MG63 (cell line): ENCODE results near the gene ASB16. TPM values are rescaled to one million over a fixed set of nuclear protein-coding genes. Genes with fewer than 3 reads are reported as not detected.
A peak's percentile ranks its signal among the peaks of the same experiment; 100 is the strongest.
"Not testable (repeated sequence)": the region's sequence is repeated elsewhere in the genome, so short reads cannot be mapped to it uniquely, and the experiment has no call there.

ENCODE experiments used
- DNase-seq: peaks from one replicate; pipeline ENCODE4 v3.0.0-alpha.2; 2020
- H3K27me3 ChIP-seq: fragments of 250-450 bp; sonication (Bioruptor Pico); 2 replicates; pipeline ENCODE4 v1.5.1; 2020; ENCODE audit warnings: mild to moderate bottlenecking, moderate library complexity
- H3K36me3 ChIP-seq: fragments of 250-450 bp; sonication (Bioruptor Pico); 2 replicates; pipeline ENCODE4 v1.5.1; 2020; ENCODE audit warnings: mild to moderate bottlenecking, moderate library complexity
- H3K4me3 ChIP-seq: fragments of 250-450 bp; sonication (Bioruptor Pico); 2 replicates; pipeline ENCODE4 v1.5.1; 2020; ENCODE audit warnings: mild to moderate bottlenecking, moderate library complexity
- H3K9me3 ChIP-seq: fragments of 250-450 bp; sonication (Bioruptor Pico); 2 replicates; pipeline ENCODE4 v1.5.1; 2020; ENCODE audit warnings: mild to moderate bottlenecking, moderate library complexity
- total RNA-seq: library from RNA; depleted of rRNA; stranded (reverse); fragments of >200 nt; shearing (Covaris generic); gene quantifications from 2 replicates; pipeline ENCODE4 v1.2.3, GENCODE V29; 2014; ENCODE audit warnings: low replicate concordance; rRNA removed

ASB16 gene, protein sequence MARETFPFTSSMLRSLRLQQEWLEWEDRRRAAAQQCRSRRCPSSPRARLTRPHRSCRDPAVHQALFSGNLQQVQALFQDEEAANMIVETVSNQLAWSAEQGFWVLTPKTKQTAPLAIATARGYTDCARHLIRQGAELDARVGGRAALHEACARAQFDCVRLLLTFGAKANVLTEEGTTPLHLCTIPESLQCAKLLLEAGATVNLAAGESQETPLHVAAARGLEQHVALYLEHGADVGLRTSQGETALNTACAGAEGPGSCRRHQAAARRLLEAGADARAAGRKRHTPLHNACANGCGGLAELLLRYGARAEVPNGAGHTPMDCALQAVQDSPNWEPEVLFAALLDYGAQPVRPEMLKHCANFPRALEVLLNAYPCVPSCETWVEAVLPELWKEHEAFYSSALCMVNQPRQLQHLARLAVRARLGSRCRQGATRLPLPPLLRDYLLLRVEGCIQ
- total RNA-seq = not detected in 2 replicates

DNA sequence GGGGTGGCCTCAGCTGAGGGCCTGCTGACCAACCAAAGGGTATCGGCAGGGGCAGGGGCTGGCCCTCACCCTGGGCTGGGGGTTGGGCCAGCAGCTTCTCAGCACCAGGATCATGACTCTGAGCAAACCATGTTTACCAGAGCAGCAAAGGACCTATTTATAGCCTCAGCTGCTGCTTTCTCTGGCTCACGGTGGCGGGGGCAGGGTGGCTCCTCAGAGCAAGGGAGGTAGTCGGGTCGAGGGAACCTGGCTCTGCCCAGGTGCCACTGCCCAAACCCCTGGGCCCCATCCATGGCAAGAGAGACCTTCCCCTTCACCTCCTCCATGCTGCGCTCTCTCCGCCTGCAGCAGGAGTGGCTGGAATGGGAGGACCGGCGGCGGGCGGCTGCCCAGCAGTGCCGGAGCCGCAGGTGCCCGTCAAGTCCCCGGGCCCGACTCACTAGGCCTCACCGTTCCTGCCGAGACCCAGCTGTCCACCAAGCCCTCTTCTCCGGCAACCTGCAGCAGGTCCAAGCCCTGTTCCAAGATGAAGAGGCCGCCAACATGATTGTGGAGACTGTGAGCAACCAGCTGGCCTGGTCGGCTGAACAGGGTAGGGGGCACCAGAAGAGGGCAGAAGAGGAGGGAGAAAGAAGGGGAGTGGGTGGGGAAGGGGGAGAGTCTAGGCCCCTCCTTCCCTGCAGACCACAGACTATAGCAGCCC is at the start of gene ASB16:
Gene ASB16 (plus strand): TSS at position 206 of the 703 bp plus-strand sequence. CDS start 86 bp downstream, at position 292.
- Histone ChIP-seq H3K9me3 (no peaks in the 10 kb centered on the region), H3K27me3 (no peaks in the 10 kb centered on the region), H3K36me3 (peaks cover 6% of the 10 kb centered on the region; the same call in 1 of the 2 replicates), H3K4me3 (no peak within 1 kb of the TSS)
- DNase-seq = no peak

DNA sequence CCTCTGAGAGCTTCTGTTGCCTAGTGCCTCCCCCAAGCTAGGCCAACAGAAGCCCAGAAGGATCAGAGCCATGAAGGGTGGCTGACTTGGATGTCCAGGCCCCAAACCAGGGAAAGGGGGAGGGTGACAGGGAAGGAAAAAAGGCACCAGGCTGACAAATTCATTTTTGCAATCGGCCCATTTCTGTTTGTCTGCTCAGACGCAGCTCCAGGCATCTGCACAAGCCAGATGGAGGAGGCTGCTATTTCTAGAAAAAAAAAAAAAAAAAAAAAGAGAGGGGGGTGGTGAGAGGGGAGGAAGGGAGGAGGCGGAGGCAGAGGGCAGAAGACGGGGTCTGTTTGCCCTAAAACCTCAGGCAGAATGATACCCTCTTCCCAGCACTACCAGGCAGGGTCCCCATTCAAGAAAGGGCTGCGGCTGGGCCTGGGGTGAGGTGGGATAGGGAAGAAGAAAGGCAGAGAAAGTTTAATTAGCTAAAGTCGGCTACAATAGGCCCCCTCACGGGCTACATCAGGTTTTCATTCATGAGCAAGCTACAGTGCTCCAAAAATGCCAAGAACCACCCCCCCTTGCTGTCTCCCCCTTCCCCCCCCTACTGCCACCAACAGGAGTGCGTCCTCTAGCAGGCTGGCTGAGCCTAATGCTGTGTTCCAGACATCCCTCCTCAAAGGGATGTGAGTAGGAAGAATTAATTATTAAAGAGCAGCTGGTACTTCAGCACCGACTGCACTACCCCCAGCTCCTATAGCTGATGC is 49.5 kb upstream of the ASB16 start:
- H3K4me3 ChIP-seq = no peak overlapping the region
- no peak for DNase-seq

DNA sequence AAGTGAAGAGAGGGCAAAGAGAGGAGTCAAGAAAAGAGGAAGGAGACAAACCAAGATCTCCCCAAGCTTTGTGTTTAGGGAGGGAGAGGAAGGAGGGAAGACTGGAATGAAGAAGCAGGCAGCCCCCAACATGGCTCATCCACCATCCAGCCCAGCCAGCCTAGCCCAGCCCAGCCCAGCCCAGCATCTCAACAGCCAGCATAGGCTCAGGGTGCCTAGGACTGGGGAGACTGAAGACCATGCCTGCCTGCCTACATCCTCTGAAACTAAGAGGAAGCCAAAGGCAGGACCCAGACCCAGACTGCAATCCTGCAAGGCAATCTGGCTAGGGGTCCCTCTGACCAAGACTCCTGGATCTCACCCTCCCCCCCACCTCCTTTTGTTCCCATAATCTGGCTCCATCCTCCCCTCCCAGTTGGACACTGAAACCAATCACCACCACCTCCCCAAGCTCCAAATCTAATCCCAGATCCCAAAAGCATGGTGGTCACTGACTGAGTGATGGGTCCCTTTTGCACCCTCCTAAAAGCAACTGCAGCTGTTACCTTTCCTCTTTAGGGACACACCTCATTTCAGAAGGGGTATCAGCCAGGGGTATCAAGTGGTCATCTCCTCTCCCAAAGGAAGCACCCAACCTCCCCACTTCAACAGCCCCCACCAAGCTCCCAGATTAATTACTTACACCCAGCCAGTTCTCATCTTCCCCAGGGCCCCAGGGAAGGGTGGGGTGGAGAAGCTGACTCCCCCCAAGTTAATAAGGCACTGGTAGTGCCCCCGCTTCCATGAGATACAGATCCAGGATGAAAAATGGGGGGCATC is 48.3 kb upstream of the ASB16 start:
- peak overlapping the region; percentile 61 for H3K4me3 ChIP-seq
- DNase-seq = no peak
- no peaks in the 10 kb centered on the region for H3K9me3 ChIP-seq
- no peaks in the 10 kb centered on the region for H3K27me3 ChIP-seq
- no peaks in the 10 kb centered on the region for H3K36me3 ChIP-seq

More for the DNA sequence above, 49.5 kb upstream of the ASB16 start:
- Histone ChIP-seq H3K9me3 (no peaks in the 10 kb centered on the region), H3K27me3 (no peaks in the 10 kb centered on the region), H3K36me3 (no peaks in the 10 kb centered on the region; the same call in 1 of the 2 replicates)

DNA sequence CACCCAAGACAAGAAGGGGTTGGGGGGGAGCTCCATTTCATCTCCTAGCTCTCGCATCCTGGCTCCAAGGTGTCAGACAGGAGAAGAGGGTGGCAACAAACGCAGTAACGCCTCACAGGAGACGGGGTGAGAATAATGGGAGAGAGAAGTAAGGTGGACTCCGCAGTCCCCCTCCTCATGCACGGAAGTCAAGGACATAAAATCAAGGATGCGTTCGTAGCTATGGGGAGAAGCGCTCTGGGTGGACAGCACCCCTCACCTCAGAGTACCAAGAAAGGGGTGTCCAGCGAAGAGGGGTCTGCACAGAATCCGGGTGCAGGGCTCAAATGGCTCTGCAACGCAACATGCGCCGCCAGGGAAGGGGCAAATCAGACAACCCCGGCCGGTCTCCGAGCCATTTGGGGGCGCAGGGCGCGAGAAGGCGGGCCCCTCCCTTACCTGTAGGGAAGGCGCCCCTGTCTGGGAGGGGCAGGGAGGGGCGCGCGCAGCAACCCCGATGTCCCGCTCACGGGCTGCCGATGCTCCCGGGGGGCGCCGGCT is 47.6 kb upstream of the ASB16 start:
- Histone ChIP-seq H3K9me3 (no peaks in the 10 kb centered on the region), H3K36me3 (no peaks in the 10 kb centered on the region), H3K4me3 (peak overlapping the region; percentile 61), H3K27me3 (no peaks in the 10 kb centered on the region)
- no peak for DNase-seq

DNA sequence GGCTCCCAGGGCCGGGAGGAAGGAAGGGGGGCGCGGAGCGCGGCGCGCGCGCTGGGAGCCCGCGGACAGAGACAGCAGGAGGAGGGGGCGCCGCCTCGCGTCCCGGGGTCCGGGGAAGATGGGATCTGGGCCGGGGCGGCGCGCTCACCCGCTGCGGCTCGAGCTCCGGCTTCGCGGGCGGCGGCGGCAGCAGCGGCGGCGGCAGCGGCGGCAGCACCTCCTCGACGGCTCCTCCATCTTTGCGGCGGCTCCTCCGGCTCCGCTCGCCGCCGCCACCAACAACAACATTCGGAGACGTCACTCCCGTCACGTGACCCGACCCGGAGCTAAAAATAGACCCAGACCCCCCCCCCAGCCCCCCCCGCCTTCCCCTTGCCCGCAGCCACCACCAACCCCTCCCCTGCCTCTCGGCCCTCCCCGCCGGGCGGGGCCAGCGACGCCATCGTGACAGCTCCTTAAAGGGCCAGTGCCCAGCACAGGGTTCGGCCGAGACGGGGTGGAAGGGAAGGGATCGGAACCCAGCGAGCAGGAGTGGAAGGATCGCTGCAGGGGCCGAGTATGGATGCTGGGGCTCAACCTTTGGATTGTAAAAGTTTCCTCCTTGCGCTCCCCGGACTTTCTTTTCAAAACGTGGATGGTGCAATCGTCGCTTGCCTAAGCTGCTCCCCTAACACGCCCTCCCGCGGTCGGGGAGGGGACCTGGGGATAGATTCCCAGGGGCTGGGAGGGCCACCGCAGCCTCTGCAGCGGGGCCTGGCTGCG is 47.0 kb upstream of the ASB16 start, which contains the start of gene HDAC5:
Gene HDAC5 (minus strand): TSS at position 286 of the 762 bp plus-strand sequence. CDS start 6,126 bp downstream, outside the sequence.
- DNase-seq = peak; percentile 96
- Histone ChIP-seq H3K27me3 (no peaks in the 10 kb centered on the region), H3K36me3 (no peaks in the 10 kb centered on the region), H3K9me3 (no peaks in the 10 kb centered on the region), H3K4me3 (peak within 1 kb of the TSS; percentile 61)

DNA sequence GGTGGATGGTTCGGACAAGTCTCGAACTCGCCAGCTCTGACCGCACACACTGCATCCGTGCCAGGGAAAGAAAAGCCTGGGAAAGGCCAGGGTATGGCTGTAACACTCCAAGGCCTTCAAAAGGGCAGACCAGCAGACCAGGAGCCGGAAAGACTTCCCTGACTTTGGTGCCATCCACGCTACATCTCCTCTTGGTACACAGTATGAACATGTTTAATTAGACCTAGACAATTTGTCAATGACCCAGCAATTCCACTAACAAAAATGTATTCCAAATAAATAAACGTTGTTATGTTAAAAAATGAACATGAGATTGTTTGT is 46.4 kb upstream of the ASB16 start:
- Histone ChIP-seq H3K36me3 (no peaks in the 10 kb centered on the region), H3K27me3 (no peaks in the 10 kb centered on the region), H3K9me3 (no peaks in the 10 kb centered on the region), H3K4me3 (peak overlapping the region; percentile 61)
- DNase-seq = no peak

DNA sequence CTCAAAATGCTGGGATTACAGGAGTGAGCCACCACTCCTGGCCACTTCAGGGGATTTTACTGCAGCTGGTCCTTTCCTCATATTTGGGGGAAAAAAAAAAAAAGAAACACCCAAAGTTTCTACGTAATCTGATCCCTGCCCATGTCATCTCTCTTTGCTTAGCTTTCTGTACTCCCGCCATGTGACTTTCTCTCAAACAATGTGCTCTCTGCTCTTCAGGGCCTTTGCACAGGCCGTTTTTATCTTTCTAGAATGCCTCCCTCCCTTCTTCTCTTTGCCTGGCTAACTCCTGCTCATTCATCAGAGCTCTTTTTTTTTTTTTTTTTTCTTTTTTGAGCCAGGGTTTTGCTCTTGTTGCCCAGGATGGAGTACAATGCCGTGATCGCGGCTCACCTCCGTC is 42.1 kb upstream of the ASB16 start:
- Histone ChIP-seq H3K4me3 (no peak overlapping the region), H3K9me3 (no peaks in the 10 kb centered on the region), H3K36me3 (no peaks in the 10 kb centered on the region), H3K27me3 (no peaks in the 10 kb centered on the region)
- no peak for DNase-seq

DNA sequence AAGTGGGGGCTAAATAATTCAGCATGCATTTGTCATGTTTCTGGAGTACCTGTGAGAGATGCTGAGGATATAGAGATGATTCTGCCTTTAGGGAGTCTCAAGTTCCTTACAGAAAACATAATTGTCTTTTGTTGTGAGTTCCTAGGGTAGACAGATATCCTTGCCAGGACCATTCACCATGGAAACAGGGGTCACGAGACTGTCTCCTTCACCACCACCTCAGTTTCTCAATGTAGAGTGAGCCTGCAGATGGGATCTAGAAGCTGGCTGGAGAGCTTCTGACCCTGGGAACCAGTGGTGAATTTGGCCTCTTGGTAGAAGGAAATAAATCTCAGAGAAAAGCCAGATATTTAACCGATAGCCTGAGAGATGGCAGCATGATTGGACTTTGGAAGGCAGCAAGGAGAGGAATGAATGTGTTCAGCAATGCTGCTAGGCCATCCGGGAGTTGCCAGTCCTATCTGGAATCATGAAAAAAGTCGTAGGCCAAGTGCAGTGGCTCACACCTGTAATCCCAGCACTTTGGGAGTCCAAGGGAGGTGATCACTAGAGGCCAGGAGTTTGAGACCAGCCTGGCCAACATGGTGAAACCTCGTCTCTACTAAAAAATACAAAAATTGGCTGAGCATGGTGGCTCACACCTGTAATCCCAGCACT is 39.7 kb upstream of the ASB16 start:
- no peaks in the 10 kb centered on the region for H3K9me3 ChIP-seq
- no peaks in the 10 kb centered on the region for H3K27me3 ChIP-seq
- no peak for DNase-seq
- H3K36me3 ChIP-seq = no peaks in the 10 kb centered on the region
- no peak overlapping the region for H3K4me3 ChIP-seq

DNA sequence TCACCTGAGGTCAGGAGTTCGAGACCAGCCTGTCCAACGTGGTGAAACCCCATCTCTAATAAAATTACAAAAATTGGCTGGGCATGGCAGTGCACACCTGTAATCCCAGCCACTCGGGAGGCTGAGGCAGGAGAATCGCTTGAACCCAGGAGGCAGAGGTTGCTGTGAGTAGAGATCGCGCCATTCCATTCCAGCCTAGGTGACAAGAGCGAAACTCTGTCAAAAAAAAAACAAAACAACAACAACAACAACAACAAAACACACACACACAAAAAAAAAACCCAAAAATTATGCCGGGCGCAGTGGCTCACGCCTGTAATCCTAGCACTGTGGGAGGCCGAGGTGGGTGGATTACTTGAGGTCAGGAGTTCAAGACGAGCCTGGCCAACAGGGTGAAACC is 39.1 kb upstream of the ASB16 start:
- not testable (repeated sequence) for H3K36me3 ChIP-seq, DNase-seq, H3K4me3 ChIP-seq, H3K9me3 ChIP-seq, H3K27me3 ChIP-seq

DNA sequence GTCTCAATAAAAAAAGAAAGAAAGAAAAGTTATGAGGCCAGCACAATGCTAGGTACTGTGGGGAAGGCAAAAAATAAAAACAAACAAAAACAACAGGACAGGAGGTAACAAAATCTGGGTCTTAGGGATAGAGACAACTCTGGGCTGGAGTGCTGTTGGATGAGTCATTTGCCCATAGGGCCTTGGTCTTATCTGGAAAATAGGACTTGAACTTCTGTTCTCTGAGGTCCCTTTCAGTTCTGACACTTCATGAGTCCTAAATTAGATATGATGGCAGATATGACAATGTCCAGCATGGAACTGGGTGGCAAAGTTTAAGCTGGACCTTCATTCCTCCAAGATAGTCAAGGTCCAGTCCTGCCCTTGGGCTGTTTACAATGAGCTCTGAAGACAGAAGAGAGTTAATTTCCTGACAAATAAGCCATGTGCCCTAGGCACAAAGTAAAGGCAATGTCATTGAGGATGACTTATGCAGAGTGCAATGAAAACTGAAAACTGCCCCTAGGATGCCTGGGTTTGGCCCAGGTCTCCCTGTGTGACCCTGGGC is 38.2 kb upstream of the ASB16 start:
- no peaks in the 10 kb centered on the region for H3K9me3 ChIP-seq
- no peak for DNase-seq

DNA sequence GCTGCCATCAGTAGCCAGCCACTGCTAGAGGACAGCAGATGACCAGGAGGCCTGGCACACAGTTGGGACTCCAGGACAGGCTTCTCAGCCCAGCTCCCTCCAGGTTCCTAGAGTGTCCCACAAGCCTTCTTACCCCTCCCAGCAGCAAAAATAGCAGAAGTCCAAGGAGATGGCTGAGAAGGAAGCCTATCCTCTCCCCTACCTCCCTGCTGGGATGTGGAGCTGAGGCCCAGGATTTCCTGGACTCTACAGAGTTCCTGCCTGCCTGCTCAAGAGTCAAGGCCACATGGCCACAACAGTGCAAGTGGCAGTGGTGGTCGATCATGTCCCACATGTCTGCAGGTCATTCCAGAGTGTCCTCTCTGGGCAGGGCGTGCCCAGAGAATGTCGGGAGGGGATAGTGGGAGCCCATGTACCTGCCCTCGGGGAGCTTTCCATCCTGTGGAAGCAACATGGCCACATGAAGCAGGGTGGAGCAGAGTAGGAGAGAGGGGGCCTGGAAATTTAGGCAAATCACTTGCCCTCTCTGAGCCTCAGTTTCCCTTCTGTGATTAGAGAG is 36.5 kb upstream of the ASB16 start:
- H3K27me3 ChIP-seq = no peaks in the 10 kb centered on the region
- no peak overlapping the region for H3K4me3 ChIP-seq
- H3K36me3 ChIP-seq = no peaks in the 10 kb centered on the region
- no peak for DNase-seq
- H3K9me3 ChIP-seq = no peaks in the 10 kb centered on the region

More for the DNA sequence above, 38.2 kb upstream of the ASB16 start:
- H3K36me3 ChIP-seq = no peaks in the 10 kb centered on the region
- H3K27me3 ChIP-seq = no peaks in the 10 kb centered on the region
- no peak overlapping the region for H3K4me3 ChIP-seq

DNA sequence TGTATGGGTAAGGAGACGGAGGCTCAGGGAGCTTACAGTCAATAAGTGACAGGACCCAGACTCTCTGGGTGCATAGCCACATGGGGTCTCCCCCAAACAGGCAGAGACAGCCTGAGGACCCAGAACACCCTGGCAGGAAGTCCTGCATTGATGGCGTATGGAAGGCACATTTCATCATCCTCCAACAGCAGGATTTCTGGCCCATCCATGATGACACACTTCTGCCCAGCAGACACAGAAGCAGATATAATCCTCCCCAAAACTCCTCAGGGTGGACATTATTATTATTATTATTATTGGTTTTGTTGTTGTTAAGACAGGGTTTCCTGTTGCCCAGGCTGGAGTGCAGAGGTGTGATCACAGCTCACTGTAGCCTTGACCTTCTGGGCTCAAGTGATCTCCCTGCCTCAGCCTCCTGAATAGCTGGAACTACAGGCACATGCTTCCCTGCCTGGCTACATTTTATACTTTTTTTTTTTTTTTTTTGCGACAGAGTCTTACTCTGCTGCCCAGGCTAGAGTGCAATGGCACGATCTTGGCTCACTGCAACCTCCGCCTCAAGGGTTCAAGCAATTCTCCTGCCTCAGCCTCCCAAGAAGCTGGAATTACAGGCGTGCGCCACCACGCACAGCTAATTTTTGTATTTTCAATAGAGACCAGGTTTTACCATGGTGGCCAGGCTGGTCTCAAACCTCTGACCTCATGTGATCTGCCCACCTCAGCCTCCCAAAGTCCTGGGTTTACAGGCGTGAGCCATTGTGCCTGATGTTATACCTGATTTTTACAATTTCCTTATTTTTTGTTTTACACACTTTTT is 35.5 kb upstream of the ASB16 start:
- DNase-seq = no peak
- H3K4me3 ChIP-seq = no peak overlapping the region
- H3K9me3 ChIP-seq = no peaks in the 10 kb centered on the region
- no peaks in the 10 kb centered on the region for H3K27me3 ChIP-seq
- H3K36me3 ChIP-seq = no peaks in the 10 kb centered on the region

DNA sequence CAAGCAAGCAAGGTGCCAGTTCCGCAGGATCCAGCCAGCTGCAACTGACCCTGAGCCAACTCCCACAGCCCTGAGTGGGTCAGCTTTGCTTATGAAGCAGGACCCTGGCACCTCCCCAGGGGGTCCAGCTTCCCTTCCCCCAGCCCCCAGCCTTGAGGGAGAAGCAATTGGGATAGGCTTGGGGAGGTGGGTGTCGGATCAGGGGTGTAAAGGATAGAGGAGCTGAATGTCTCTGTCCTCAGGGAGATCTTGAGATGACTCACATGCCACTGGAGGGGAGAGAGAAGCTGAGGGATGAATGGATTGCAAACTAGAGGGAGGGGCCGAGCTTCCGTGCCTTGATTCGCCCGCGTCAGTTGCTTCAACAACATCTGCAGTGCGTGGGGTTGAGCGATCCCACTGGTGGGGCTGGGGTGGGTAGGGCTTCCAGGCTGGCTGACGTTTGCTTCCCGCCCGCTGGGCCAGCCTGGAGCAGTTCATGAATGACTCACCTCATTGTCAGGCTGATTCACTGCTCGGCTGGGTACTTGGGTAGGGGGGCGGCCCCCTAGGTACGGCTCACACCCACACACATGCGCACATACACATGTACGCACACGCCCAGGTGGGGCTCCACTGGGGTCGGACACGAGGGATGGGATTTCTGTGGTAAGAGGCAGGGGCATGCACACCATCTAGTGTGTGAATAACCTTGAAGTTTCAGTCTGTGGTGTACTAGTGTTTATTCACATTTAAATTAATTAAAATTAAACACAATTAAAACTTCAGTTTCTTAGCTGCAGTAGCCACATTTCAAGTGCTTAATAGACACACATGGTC is 32.4 kb upstream of the ASB16 start:
- Histone ChIP-seq H3K27me3 (no peaks in the 10 kb centered on the region), H3K9me3 (no peaks in the 10 kb centered on the region), H3K4me3 (peak overlapping the region; percentile 24), H3K36me3 (no peaks in the 10 kb centered on the region)
- DNase-seq = peak; percentile 100
